ENCODE results near the gene BAG5.

The BAG5 gene

GRCh38 chr14:103508521-103509329 is 53.7 kb downstream of the BAG5 start:
- DNase-seq: no peak

- no peak for DNase-seq
These were observed 54.7 kb downstream of the BAG5 start for GRCh38 chr14:103507751-103508150.

All from right hindlimb (tissue), 1 donor.